Ishikawa (cell line): ENCODE data around the gene S100A4.

Experiments used
- CEBPB ChIP-seq: IDR thresholded peaks from 2 replicates; pipeline ENCODE4 v1.6.1; 2012
- CREB1 ChIP-seq: IDR thresholded peaks from 2 replicates; pipeline ENCODE4 v1.6.1; 2012; ENCODE audit warnings: low read depth
- EGR1 ChIP-seq: IDR thresholded peaks from 2 replicates; pipeline ENCODE4 v1.6.1; 2012
- EP300 ChIP-seq: IDR thresholded peaks from 2 replicates; pipeline ENCODE4 v1.6.1; 2012; ENCODE audit warnings: borderline replicate concordance
- FOXM1 ChIP-seq: IDR thresholded peaks from 2 replicates; pipeline ENCODE4 v1.6.1; 2012; ENCODE audit warnings: low read depth, borderline replicate concordance
- MAX ChIP-seq: IDR thresholded peaks from 2 replicates; pipeline ENCODE4 v1.6.1; 2012
- NFIC ChIP-seq: IDR thresholded peaks from 2 replicates; pipeline ENCODE4 v1.6.1; 2012
- RAD21 ChIP-seq: IDR thresholded peaks from 2 replicates; pipeline ENCODE4 v1.6.1; 2012; ENCODE audit warnings: low read depth
- REST ChIP-seq: IDR thresholded peaks from 2 replicates; pipeline ENCODE4 v1.6.1; 2012; ENCODE audit warnings: low read depth, mild to moderate bottlenecking
- TAF1 ChIP-seq: IDR thresholded peaks from 2 replicates; pipeline ENCODE4 v1.6.1; 2012; ENCODE audit warnings: low read depth, mild to moderate bottlenecking
- TCF12 ChIP-seq: IDR thresholded peaks from 2 replicates; pipeline ENCODE4 v1.6.1; 2012; ENCODE audit warnings: low read depth
- TEAD4 ChIP-seq: IDR thresholded peaks from 2 replicates; pipeline ENCODE4 v1.6.1; 2012
- USF1 ChIP-seq: IDR thresholded peaks from 2 replicates; pipeline ENCODE4 v1.6.1; 2012
- YY1 ChIP-seq: IDR thresholded peaks from 2 replicates; pipeline ENCODE4 v1.6.1; 2012; ENCODE audit warnings: low read depth
- ZBTB7A ChIP-seq: IDR thresholded peaks from 2 replicates; pipeline ENCODE4 v1.6.1; 2012; ENCODE audit warnings: low read depth

S100A4 gene

DNA sequence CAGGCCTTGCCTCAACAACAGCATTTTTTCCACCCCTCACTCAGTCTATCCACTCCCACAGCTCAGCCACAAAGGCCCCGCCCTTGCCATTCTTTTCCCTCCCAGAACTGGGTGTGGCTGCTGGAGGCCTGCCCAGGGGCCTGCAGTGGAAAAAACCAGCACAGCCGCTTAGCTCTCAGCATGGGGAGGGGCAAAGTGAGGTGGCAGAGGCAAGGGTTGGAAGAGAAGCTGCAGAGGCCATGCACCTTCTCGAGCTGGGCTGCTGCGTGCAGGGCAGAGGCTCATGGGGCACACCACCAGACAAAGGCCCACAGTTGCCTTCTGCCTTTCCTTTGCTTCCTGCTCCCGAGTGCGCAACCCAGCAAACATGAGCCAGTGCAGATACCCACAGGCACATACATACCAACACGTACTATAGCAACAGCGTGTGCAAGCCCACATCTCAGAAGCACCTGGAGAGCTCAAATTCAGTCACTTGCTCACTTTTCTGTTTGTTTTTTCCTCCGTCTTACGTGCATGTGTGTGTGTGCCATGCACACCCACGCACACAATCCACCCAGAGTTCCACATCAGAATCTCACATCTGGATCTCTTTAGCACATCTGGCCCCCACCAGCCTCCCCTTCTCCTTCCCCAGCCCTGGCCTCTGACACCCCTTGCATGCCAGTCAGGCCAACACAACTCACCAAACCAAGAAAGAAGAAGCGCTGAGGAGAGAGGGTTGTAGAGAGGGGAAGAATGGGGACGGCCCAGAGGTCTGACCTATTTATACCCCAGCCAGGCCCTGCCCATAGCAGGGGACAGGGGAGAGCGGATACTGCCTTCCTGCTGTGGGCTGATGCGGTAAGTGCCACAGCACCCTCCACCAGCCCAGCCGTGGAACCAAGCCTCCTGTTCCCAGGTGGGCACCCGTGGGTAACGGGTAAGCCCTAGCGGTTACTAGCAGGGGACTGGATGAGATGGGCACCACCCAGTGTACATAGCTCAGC is at the start of gene S100A4:
S100A4 (minus strand) TSS at position 740 of the 989 bp plus-strand sequence. CDS start 1,012 bp downstream, outside the sequence.
- TF ChIP-seq CEBPB (no peak), MAX (peak; percentile 76), ZBTB7A (no peak), REST (no peak), NFIC (peak; percentile 81), USF1 (no peak), TCF12 (no peak; the same call in 1 of the 2 replicates), TAF1 (peak; percentile 60; the same call in 1 of the 2 replicates), EP300 (peak; percentile 75; the same call in 1 of the 2 replicates), YY1 (peak; percentile 18; the same call in 1 of the 2 replicates), FOXM1 (peak; percentile 35; the same call in 1 of the 2 replicates), EGR1 (0 out of 2 replicates have a peak, but pooled peaks have one; percentile 44), TEAD4 (no peak), RAD21 (no peak; the same call in 1 of the 2 replicates), CREB1 (no peak)

GRCh38 chr1:153592748-153593147 is 47.1 kb upstream of the S100A4 start:
- no peak for TF ChIP-seq FOXM1
- TF ChIP-seq EGR1: no peak
- TF ChIP-seq CEBPB: no peak
- no peak for TF ChIP-seq TEAD4
- no peak for TF ChIP-seq TAF1
- TF ChIP-seq CREB1: no peak
- TF ChIP-seq ZBTB7A: no peak
- no peak for TF ChIP-seq REST
- TF ChIP-seq YY1: no peak
- TF ChIP-seq RAD21: no peak
- TF ChIP-seq EP300: no peak
- TF ChIP-seq MAX: no peak
- TF ChIP-seq USF1: no peak
- TF ChIP-seq TCF12: no peak
- TF ChIP-seq NFIC: no peak

DNA sequence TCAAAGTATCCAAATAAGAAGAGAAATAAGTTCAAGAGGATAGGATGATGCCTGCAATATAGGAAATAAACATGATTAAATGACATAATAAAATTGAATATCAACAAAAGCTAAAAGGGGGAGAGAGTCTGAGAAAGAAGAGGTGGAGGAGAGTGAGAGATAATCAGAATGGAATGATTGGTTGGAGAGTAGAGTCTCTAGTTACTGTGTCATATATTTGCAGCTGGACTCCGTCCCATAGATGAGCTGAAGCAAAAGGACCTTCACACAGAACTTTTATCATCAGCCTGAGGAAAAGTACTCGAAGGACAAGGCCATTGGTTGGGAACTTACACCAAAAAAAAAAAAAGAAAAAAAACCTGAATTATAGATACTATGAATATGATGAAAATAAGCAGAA is 42.9 kb upstream of the S100A4 start:
- TF ChIP-seq YY1 (no peak), RAD21 (no peak), TCF12 (no peak), NFIC (no peak), TAF1 (no peak), CREB1 (no peak), EGR1 (no peak), FOXM1 (no peak), ZBTB7A (no peak), TEAD4 (no peak)

GRCh38 chr1:153587314-153587713 is 41.7 kb upstream of the S100A4 start:
- no peak for TF ChIP-seq YY1
- TF ChIP-seq CREB1: no peak
- TF ChIP-seq NFIC: no peak
- no peak for TF ChIP-seq EP300
- TF ChIP-seq ZBTB7A: no peak
- TF ChIP-seq TCF12: no peak
- no peak for TF ChIP-seq TEAD4
- no peak for TF ChIP-seq REST
- no peak for TF ChIP-seq RAD21
- no peak for TF ChIP-seq CEBPB
- TF ChIP-seq MAX: no peak
- no peak for TF ChIP-seq EGR1
- no peak for TF ChIP-seq TAF1
- no peak for TF ChIP-seq USF1
- TF ChIP-seq FOXM1: no peak
